Upper lobe of left lung (tissue), 4 donors: ENCODE measurements around the gene VSTM4.

Source experiments
- CTCF ChIP-seq, 6 experiments: fragments of 450-650 bp in 4 of 6; fragments of 200-600 bp in 2 of 6; sonication (generic) in 2 of 6; IDR thresholded peaks; one replicate each; pipeline ENCODE4 v1.5.1; 2016 to 2019; ENCODE audit warnings: antibody characterized with exemption in 6 of 6
- EP300 ChIP-seq, 4 donors: sonication (generic); formaldehyde crosslinking; IDR thresholded peaks; one replicate each; pipeline ENCODE4 v1.5.1; 2017; ENCODE audit warnings: antibody characterized with exemption in 4 of 4, control low read depth in 2 of 4
- POLR2A ChIP-seq, 4 donors: fragments of 450-650 bp; IDR thresholded peaks; one replicate each; pipeline ENCODE4 v1.5.1; 2016 to 2017; ENCODE audit warnings: antibody characterized with exemption in 4 of 4, mild to moderate bottlenecking in 2 of 4
- POLR2AphosphoS5 ChIP-seq, 2 donors: sonication (generic); formaldehyde crosslinking; IDR thresholded peaks; one replicate each; pipeline ENCODE4 v1.5.1; 2017; ENCODE audit warnings: antibody characterized with exemption in 2 of 2

GRCh38 chr10:48968036-48968435, 147.3 kb downstream of the VSTM4 start:
- TF ChIP-seq CTCF (IDR thresholded peaks at IDR 0.05): no peak
- no peak for TF ChIP-seq POLR2A (IDR thresholded peaks at IDR 0.05)
- TF ChIP-seq EP300 (IDR thresholded peaks at IDR 0.05): no peak
- no peak for TF ChIP-seq POLR2AphosphoS5 (IDR thresholded peaks at IDR 0.05)
